ENCODE results near the gene SLC12A7. TPM values are rescaled to one million over a fixed set of nuclear protein-coding genes. Genes with fewer than 3 reads are reported as not detected.
"Not testable (repeated sequence)": the region's sequence is repeated elsewhere in the genome, so short reads cannot be mapped to it uniquely, and the experiment has no call there.

SLC12A7 gene
- total RNA-seq, 4 donors from 2014 or later = 87.2 to 182 (median 116) TPM

DNA sequence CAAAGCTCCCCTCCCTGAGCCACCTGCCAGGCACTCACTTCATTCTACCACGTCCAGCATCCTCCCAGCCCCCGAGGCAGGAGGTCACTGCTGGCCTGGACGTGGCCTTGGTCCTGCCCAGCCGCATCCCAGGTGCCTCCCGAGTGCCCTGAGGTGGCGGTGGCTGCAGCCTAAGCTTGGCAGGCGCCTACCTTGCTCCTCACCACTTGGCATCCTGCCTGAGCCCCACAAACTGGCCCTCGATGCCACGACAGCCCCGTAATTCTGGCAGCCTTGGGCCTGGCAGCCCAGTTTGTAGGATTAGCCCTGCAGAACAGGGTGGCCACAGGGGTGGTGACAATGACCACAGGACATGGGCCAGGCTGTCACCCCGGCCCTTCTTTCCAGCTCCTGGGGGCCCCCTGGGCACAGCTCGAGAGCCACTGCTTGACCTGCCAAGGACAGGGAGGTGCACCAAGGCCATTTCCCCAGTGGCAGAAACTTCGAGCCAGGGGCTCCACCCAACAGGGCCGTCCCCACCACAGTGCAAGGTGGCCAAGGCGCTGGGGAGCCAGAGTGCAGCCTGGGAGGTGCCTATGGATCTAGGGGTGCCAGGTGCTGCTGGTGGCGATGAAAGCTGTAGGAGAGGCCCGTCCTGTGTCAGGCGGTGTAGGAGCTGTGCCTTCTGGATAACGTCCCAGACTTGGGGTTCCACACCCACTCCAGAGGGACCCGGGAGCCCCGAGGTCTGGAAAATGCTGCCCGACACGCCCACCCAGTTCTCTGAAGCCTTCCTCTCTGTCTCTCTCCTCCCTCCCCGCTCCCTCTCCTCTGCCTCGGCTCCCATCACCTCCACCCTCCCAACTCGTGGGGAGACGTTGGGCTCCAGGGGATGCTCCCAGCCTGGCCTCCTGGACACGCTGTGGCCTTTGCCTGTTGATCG lies 84.9 kb downstream of the SLC12A7 start:
- Histone ChIP-seq H3K36me3 (no peaks in the 10 kb centered on the region), H3K27me3 (no peaks in the 10 kb centered on the region), H3K4me1 (no peaks in the 10 kb centered on the region), H3K4me3 (no peak overlapping the region), H3K9me3 (no peaks in the 10 kb centered on the region), H3K27ac (no peak overlapping the region)
- TF ChIP-seq, protein P1, sequence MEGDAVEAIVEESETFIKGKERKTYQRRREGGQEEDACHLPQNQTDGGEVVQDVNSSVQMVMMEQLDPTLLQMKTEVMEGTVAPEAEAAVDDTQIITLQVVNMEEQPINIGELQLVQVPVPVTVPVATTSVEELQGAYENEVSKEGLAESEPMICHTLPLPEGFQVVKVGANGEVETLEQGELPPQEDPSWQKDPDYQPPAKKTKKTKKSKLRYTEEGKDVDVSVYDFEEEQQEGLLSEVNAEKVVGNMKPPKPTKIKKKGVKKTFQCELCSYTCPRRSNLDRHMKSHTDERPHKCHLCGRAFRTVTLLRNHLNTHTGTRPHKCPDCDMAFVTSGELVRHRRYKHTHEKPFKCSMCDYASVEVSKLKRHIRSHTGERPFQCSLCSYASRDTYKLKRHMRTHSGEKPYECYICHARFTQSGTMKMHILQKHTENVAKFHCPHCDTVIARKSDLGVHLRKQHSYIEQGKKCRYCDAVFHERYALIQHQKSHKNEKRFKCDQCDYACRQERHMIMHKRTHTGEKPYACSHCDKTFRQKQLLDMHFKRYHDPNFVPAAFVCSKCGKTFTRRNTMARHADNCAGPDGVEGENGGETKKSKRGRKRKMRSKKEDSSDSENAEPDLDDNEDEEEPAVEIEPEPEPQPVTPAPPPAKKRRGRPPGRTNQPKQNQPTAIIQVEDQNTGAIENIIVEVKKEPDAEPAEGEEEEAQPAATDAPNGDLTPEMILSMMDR (IDR thresholded peaks at IDR 0.05) = no peak
- no peak for TF ChIP-seq POLR2A (IDR thresholded peaks at IDR 0.05)
- no peak for DNase-seq

DNA sequence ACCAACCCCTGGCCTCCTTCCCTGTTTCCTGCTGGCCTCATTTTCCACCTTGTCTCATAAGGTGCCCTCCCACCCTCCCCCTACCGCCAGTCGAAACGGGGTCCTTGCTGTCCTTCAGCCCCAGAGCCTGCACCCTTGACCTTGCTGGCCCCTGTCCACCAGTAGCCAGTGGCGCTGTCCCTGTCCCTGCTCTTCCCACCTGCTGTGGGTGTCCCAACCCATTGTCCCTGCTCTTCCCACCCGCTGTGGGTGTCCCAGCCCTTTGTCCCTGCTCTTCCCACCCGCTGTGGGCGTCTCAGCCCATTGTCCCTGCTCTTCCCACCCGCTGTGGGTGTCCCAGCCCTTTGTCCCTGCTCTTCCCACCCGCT lies 89.9 kb downstream of the SLC12A7 start:
- H3K4me3 ChIP-seq, H3K27ac ChIP-seq, DNase-seq: not testable (repeated sequence)

DNA sequence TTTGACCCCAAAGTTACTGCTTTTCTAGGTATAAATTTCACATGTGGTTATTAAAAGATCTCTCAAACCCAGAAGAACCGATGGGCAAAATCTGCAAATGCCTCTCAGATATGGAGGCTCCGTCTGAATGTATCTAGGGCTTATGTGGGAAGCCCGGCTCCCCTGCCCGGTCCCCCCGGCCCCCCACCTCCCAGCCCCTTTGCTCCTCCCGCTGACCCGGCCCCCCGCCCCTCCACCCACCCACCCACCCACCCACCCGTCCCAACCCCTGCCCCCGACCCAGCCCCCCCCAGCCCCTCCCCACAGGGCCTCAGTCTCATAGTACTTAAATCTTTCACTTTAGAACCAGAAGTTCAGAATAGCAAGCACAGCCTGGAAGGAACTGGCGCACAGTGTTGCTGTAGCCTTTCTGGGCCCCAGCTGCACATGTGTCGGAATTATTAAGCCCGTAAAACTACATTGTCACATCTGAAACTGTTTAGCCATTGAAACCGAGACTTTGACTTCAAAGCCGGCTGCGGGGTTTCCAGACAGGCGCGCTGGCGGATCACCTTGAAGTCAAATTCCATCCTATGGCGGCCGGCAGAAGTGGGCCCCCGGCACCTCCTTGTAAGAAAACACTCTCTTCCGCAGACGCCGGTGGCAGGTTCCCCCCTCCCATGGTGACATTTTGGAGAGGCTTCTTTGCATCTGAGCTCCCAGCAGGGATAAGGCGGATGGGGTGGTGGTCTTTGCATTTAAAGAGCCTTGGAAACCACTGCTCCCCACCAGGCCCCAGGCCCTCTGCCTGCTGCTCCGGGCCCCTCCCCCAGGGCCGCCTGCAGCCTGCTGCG lies 90.5 kb downstream of the SLC12A7 start:
- TF ChIP-seq POLR2A (IDR thresholded peaks at IDR 0.05) = no peak
- TF ChIP-seq, protein P1 (IDR thresholded peaks at IDR 0.05) = no peak
- Histone ChIP-seq H3K27me3 (no peaks in the 10 kb centered on the region), H3K4me3 (no peak overlapping the region), H3K9me3 (no peaks in the 10 kb centered on the region), H3K36me3 (no peaks in the 10 kb centered on the region), H3K4me1 (no peaks in the 10 kb centered on the region), H3K27ac (no peak overlapping the region)
- DNase-seq = no peak

More for the DNA sequence above, 89.9 kb downstream of the SLC12A7 start:
- not testable (repeated sequence) for H3K9me3 ChIP-seq, H3K36me3 ChIP-seq, H3K4me1 ChIP-seq, H3K27me3 ChIP-seq

DNA sequence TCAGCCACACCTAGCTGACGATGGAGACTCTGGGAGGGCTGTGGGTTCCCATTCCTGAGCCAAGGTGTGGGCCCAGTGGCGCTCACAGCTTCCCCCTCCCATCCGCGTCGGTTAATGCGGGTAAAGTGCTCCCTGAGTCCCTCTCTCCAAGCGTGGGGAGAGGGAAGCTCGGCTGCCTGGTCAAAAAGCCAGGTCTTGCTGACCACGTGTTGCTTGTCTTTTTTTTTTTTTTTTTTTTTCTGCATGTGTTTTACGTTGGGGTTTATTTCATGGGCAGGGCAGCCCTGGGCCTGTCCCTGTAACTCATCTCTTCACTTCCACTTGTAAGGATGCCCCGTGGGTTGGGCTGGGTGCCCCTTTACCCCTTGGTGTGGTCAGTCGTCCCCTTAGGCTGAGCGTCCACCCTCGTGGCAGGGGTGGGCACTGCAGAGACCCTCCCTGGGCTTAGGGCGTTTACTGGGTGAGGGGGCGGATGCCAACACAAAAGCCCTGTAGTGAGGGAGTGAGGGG lies 91.4 kb downstream of the SLC12A7 start:
- no peaks in the 10 kb centered on the region for H3K36me3 ChIP-seq
- no peak for TF ChIP-seq POLR2A (IDR thresholded peaks at IDR 0.05)
- TF ChIP-seq, protein P1 (IDR thresholded peaks at IDR 0.05) = no peak
- no peaks in the 10 kb centered on the region for H3K4me1 ChIP-seq
- H3K4me3 ChIP-seq = no peak overlapping the region
- no peaks in the 10 kb centered on the region for H3K9me3 ChIP-seq
- H3K27me3 ChIP-seq = no peaks in the 10 kb centered on the region
- no peak for DNase-seq
- H3K27ac ChIP-seq = no peak overlapping the region

DNA sequence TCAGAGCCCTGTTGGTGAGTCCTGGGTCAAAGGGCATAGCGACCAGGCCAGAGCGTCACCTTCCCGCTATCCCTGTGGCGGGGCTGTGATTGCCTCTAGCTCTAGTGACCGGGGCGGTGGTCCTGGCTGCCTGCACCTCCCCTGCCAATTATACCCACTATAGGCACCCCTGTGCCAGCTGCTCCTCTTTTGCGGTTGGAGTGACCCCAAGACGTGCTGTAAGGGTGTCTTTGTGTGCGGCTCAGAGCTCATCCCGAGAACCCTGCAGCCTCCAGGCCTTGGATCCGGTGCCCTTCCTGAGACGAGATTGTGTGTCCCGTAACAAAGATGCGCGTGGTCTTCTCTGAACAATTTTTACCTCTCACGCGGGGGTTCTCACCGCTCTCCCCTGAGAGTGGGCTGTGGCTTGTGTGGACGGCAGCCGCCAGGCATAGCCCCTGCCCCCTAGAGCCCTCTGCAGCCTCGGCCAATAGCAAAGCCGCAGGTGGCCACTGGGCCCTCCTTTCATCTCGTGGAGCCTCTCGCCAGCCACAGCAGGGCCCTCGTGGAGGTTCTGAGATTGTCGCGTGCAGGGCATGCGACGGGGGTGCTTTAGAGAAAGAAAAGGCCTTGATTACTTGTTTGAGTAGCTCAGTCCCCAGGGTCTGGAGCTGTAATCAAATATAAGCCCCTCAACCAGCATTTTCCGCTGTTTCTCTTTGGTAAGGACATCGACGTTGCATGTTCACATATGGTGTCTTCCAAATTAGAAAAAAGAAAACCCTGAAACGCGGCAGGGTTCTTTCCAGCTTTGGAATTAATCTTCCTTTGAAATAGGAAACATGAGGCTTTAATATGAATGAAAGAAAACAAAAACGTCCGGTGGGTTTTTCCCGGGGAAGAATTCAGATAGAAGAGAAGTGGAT lies 92.6 kb downstream of the SLC12A7 start:
- TF ChIP-seq POLR2A (IDR thresholded peaks at IDR 0.05) = no peak
- TF ChIP-seq, protein P1 (IDR thresholded peaks at IDR 0.05) = no peak
- Histone ChIP-seq H3K27me3 (no peaks in the 10 kb centered on the region), H3K4me1 (no peaks in the 10 kb centered on the region), H3K4me3 (no peak overlapping the region), H3K27ac (no peak overlapping the region), H3K9me3 (no peaks in the 10 kb centered on the region), H3K36me3 (no peaks in the 10 kb centered on the region)
- no peak for DNase-seq
